ENCODE data around the gene PKP2. TPM values are rescaled to one million over a fixed set of nuclear protein-coding genes. Genes with fewer than 3 reads are reported as not detected.

The PKP2 gene
- 10 to 100 TPM; 28.0 to 35.2 TPM for total RNA-seq

DNA sequence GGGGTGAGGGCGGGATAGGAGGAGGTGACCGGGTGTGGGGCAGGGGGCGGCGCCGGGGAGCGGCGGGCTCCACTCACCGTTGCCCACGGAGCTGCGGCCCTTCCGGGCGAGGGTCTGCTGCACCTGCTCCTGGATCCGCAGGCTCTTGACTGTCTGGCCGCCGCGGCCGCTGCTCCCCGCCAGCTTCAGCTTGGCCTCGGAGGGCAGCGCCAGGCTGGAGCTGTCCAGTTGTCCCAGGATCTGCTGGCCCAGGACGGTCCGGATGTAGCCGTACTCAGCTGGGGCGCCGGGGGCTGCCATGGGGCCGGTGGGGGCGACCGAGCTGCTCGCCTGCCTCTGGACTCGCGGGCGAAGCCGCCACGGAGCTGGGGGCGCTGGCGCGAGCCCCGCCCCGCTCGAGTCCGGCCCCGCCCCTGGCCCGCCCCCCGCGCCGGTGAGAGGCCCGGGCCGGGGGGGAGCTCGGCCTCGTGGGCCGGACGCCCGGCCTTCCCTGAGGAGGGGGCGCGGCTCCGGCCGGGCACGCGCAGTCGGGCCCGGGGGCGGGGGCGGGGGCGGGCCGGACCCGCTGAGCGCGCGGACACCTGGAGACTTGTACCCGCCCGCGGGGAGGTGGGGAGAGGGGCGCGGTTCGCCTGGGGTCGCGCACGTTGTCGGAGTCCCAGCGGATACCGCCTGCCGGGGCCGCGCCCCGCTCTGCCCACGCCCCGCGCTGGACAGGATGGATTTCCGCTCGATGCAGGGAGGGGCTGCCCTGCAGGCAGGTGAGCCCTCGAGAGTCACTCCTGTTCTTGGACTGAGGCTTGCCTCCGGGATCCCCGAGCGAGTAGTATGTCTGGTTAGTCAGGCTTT lies at the start of gene PKP2:
Gene PKP2, minus strand, starts transcription at position 346 of the 849 bp plus-strand sequence. Its CDS starts 46 bp downstream, at position 300.
- WGBS = 1% methylated on average over 54 of the region's 94 CpGs
- intact Hi-C loops (cut with DNase I) = no loop called here

DNA sequence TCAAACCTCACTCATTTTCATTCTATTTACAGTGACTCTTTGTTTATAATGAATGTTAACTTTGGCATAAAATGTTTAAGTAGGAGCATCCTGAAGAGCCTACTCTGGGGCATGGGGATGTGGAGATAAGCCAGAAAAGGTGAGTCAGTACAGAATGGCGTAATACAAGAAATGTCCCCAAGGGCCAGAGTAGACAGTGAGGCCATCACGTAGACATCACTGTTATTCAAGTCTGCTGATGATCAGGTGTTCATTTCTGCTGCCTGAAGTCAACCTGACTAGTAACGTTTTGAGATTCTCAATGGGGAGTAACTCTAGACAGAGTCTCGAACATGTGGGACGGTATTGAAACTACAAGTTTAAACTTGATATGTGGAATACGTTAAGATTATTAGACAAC lies 47.6 kb upstream of the PKP2 start:
- WGBS = 72% methylated on average over 6 of the region's 6 CpGs
- Histone ChIP-seq H3K4me3 (no peak overlapping the region), H3K4me1 (replicated peaks) (no peaks in the 10 kb centered on the region), H3K36me3 (no peaks in the 10 kb centered on the region), H3K27ac (no peak overlapping the region), H3K27me3 (replicated peaks; ENCODE audit: insufficient read depth) (no peaks in the 10 kb centered on the region), H3K9me3 (no peaks in the 10 kb centered on the region)
- DNase-seq (ENCODE audit: low spot score) = no peak
- TF ChIP-seq POLR2AphosphoS5 (IDR thresholded peaks at IDR 0.05) = no peak
- intact Hi-C loops (cut with DNase I) = no loop called here

More for the DNA sequence above, at the start of gene PKP2:
- H3K4me1 ChIP-seq (replicated peaks) = no peaks in the 10 kb centered on the region
- peak within 1 kb of the TSS; percentile 80 to 84 for H3K4me3 ChIP-seq
- H3K9me3 ChIP-seq = no peaks in the 10 kb centered on the region
- peak within 1 kb of the TSS; percentile 86 to 88 for H3K27ac ChIP-seq
- H3K27me3 ChIP-seq (replicated peaks; ENCODE audit: insufficient read depth) = no peaks in the 10 kb centered on the region
- DNase-seq (ENCODE audit: low spot score) = peak; percentile 94
- no peaks in the 10 kb centered on the region for H3K36me3 ChIP-seq
- peak; percentile 58 for TF ChIP-seq POLR2A (IDR thresholded peaks at IDR 0.05)
- peak; percentile 81 for TF ChIP-seq POLR2AphosphoS5 (IDR thresholded peaks at IDR 0.05)
- TF ChIP-seq, protein P1, sequence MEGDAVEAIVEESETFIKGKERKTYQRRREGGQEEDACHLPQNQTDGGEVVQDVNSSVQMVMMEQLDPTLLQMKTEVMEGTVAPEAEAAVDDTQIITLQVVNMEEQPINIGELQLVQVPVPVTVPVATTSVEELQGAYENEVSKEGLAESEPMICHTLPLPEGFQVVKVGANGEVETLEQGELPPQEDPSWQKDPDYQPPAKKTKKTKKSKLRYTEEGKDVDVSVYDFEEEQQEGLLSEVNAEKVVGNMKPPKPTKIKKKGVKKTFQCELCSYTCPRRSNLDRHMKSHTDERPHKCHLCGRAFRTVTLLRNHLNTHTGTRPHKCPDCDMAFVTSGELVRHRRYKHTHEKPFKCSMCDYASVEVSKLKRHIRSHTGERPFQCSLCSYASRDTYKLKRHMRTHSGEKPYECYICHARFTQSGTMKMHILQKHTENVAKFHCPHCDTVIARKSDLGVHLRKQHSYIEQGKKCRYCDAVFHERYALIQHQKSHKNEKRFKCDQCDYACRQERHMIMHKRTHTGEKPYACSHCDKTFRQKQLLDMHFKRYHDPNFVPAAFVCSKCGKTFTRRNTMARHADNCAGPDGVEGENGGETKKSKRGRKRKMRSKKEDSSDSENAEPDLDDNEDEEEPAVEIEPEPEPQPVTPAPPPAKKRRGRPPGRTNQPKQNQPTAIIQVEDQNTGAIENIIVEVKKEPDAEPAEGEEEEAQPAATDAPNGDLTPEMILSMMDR (IDR thresholded peaks at IDR 0.05) = no peak

DNA sequence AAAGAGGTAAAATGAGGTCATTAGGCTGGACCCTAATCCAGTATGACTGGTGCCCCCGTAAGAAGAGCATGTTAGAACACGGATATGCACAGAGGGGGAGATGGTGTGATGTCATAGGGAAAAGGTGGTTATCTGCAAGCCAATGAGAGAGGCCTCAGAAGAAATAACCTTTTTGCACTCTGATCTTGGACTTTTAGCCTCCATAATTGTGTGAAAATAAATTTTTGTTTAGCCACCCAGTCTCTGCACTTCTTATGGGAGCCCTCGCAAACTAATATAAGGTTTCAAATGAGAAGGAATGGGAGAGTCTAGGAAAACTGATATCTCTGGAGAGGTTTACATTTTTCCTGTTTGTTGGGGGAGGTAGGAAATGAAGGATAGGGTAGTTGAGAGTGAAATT lies 43.2 kb upstream of the PKP2 start:
- no peak for DNase-seq (ENCODE audit: low spot score)

DNA sequence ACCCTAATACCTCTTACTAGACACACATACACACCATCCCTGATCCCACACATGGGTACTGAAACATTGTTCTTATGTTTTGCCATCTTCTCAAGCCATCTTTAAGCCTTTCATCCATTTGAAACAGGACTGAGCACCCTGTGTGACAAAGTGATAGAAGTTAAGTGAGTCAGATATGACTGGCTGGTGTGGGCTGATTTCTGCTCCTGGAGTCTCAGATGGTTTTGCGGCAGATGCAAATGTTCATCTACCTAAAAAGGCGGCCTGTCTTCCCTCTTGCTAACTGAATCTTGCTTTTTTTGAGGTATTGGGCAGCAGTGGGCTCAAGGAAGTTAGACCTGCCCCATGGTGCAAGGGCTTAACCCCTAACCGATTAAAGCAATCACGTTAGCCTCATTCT lies 30.4 kb upstream of the PKP2 start:
- H3K9me3 ChIP-seq = no peaks in the 10 kb centered on the region
- no peak for DNase-seq (ENCODE audit: low spot score)
- H3K4me1 ChIP-seq (replicated peaks) = no peaks in the 10 kb centered on the region
- intact Hi-C loops (cut with DNase I) = no loop called here
- 94% methylated on average over 4 of the region's 4 CpGs for WGBS
- H3K4me3 ChIP-seq = no peak overlapping the region
- H3K27me3 ChIP-seq (replicated peaks; ENCODE audit: insufficient read depth) = no peaks in the 10 kb centered on the region
- H3K36me3 ChIP-seq = no peaks in the 10 kb centered on the region
- TF ChIP-seq, protein P1 (IDR thresholded peaks at IDR 0.05) = no peak
- TF ChIP-seq POLR2AphosphoS5 (IDR thresholded peaks at IDR 0.05) (no peak), POLR2A (IDR thresholded peaks at IDR 0.05) (no peak)
- no peak overlapping the region for H3K27ac ChIP-seq

More for the DNA sequence above, 43.2 kb upstream of the PKP2 start:
- no peaks in the 10 kb centered on the region for H3K9me3 ChIP-seq
- 63% methylated on average over 3 of the region's 3 CpGs for WGBS
- intact Hi-C loops (cut with DNase I) = no loop called here
- H3K27ac ChIP-seq = no peak overlapping the region
- H3K4me1 ChIP-seq (replicated peaks) = no peaks in the 10 kb centered on the region
- H3K36me3 ChIP-seq = no peaks in the 10 kb centered on the region
- no peak for TF ChIP-seq POLR2AphosphoS5 (IDR thresholded peaks at IDR 0.05)
- TF ChIP-seq, protein P1 (IDR thresholded peaks at IDR 0.05) = no peak
- no peak for TF ChIP-seq POLR2A (IDR thresholded peaks at IDR 0.05)
- no peaks in the 10 kb centered on the region for H3K27me3 ChIP-seq (replicated peaks; ENCODE audit: insufficient read depth)
- no peak overlapping the region for H3K4me3 ChIP-seq

DNA sequence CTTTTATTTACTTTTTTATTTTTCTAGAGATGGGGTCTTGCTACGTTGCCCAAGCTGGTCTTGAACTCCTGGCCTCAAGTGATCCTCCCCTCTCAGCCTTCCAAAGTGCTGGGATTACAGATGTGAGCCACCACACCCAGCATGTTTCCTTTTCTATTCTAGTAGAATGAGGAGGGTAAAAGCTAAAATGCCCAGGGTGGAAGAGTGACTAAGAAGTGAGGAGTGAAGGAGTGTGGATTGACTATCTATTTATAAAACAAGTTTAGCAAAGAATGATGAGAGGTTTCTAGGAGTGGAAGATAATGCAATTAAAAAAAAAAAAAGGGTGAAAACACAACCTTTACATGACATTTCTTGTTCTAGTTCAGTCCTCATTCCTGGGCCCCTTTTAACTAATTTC lies 29.8 kb upstream of the PKP2 start:
- H3K36me3 ChIP-seq = no peaks in the 10 kb centered on the region
- no peaks in the 10 kb centered on the region for H3K27me3 ChIP-seq (replicated peaks; ENCODE audit: insufficient read depth)
- H3K9me3 ChIP-seq = no peaks in the 10 kb centered on the region
- TF ChIP-seq, protein P1 (IDR thresholded peaks at IDR 0.05) = no peak
- TF ChIP-seq POLR2A (IDR thresholded peaks at IDR 0.05) (no peak), POLR2AphosphoS5 (IDR thresholded peaks at IDR 0.05) (no peak)
- H3K4me3 ChIP-seq = no peak overlapping the region
- intact Hi-C loops (cut with DNase I) = no loop called here
- no peak overlapping the region for H3K27ac ChIP-seq
- 88% methylated on average over 1 of the region's 1 CpG for WGBS
- no peak for DNase-seq (ENCODE audit: low spot score)
- no peaks in the 10 kb centered on the region for H3K4me1 ChIP-seq (replicated peaks)

Data from prostate gland (tissue), 2 donors.